ENCODE measurements around the gene ATE1. TPM values are rescaled to one million over a fixed set of nuclear protein-coding genes. Genes with fewer than 3 reads are reported as not detected.

The ATE1 gene
- total and polyA plus RNA-seq, 7 donors, result 12.5 to 49.6 (median 31.4) TPM

GRCh38 chr10:121732656-121733445, 195.0 kb downstream of the ATE1 start:
- 69 to 85% methylated on average over 16 of the region's 16 CpGs for WGBS, 2 donors
- no peaks in the 10 kb centered on the region for H3K36me3 ChIP-seq
- no peak for DNase-seq
- no peaks in the 10 kb centered on the region for H3K9me3 ChIP-seq
- no peaks in the 10 kb centered on the region for H3K27me3 ChIP-seq
- H3K27ac ChIP-seq, result no peak overlapping the region
- intact Hi-C loops (cut with DNase I), result loop anchor here (10.0 kb wide), 1 partner anchor 152 kb away; no protein-coding TSS in a partner anchor
- H3K4me3 ChIP-seq, result no peak overlapping the region
- no peak for TF ChIP-seq EP300 (IDR thresholded peaks at IDR 0.05)
- TF ChIP-seq CTCF (IDR thresholded peaks at IDR 0.05), result no peak
- TF ChIP-seq POLR2AphosphoS5 (IDR thresholded peaks at IDR 0.05), result no peak
- TF ChIP-seq POLR2A (IDR thresholded peaks at IDR 0.05), result no peak
- H3K4me1 ChIP-seq, result no peaks in the 10 kb centered on the region

- Histone ChIP-seq H3K4me1 (no peaks in the 10 kb centered on the region), H3K36me3 (no peaks in the 10 kb centered on the region), H3K4me3 (no peak overlapping the region), H3K27ac (no peak overlapping the region), H3K9me3 (no peaks in the 10 kb centered on the region), H3K27me3 (no peaks in the 10 kb centered on the region)
- DNase-seq, result no peak
- intact Hi-C loops (cut with DNase I), result loop anchor here (10.0 kb wide), 1 partner anchor 153 kb away; no protein-coding TSS in a partner anchor
- 87 to 88% methylated on average over 3 of the region's 3 CpGs for WGBS, 2 donors
- TF ChIP-seq EP300 (IDR thresholded peaks at IDR 0.05) (no peak), POLR2AphosphoS5 (IDR thresholded peaks at IDR 0.05) (no peak), CTCF (IDR thresholded peaks at IDR 0.05) (no peak), POLR2A (IDR thresholded peaks at IDR 0.05) (no peak)
These were observed 195.7 kb downstream of the ATE1 start for GRCh38 chr10:121732172-121732571.

GRCh38 chr10:121724282-121724681, 203.5 kb downstream of the ATE1 start:
- H3K27me3 ChIP-seq, result no peaks in the 10 kb centered on the region
- H3K4me3 ChIP-seq, result no peak overlapping the region
- no peaks in the 10 kb centered on the region for H3K9me3 ChIP-seq
- no peak overlapping the region for H3K27ac ChIP-seq
- H3K4me1 ChIP-seq, result no peaks in the 10 kb centered on the region
- TF ChIP-seq POLR2A (IDR thresholded peaks at IDR 0.05), result no peak
- no peak for TF ChIP-seq POLR2AphosphoS5 (IDR thresholded peaks at IDR 0.05)
- no peak for TF ChIP-seq CTCF (IDR thresholded peaks at IDR 0.05)
- TF ChIP-seq EP300 (IDR thresholded peaks at IDR 0.05), result no peak
- intact Hi-C loops (cut with DNase I), result no loop called here
- DNase-seq, result no peak
- no peaks in the 10 kb centered on the region for H3K36me3 ChIP-seq

- Histone ChIP-seq H3K9me3 (no peaks in the 10 kb centered on the region), H3K4me3 (no peak overlapping the region), H3K27me3 (no peaks in the 10 kb centered on the region), H3K27ac (no peak overlapping the region), H3K4me1 (no peaks in the 10 kb centered on the region), H3K36me3 (no peaks in the 10 kb centered on the region)
- no peak for DNase-seq
- 71 to 83% methylated on average over 3 of the region's 3 CpGs for WGBS, 2 donors
- TF ChIP-seq CTCF (IDR thresholded peaks at IDR 0.05) (no peak), POLR2AphosphoS5 (IDR thresholded peaks at IDR 0.05) (no peak), EP300 (IDR thresholded peaks at IDR 0.05) (no peak), POLR2A (IDR thresholded peaks at IDR 0.05) (no peak)
- intact Hi-C loops (cut with DNase I), result no loop called here
These were observed 205.2 kb downstream of the ATE1 start for GRCh38 chr10:121722665-121723064.

Data from sigmoid colon (tissue), 7 donors.